T-cell (primary cell): ENCODE measurements around the gene SELENOO. TPM values are rescaled to one million over a fixed set of nuclear protein-coding genes. Genes with fewer than 3 reads are reported as not detected.

ENCODE experiments used
- ATAC-seq, 4 experiments: fragments of 200-7000 bp in 3 of 4; fragments of 150-1000 bp in 1 of 4; cut with Tn5 transposase; replicated peaks in 1 of 4; 1 replicate in 3 of 4; 2 replicates in 1 of 4; pipeline ENCODE4 v1.10.0; 2021; ENCODE audit warnings: moderate library complexity in 3 of 4, mild to moderate bottlenecking in 2 of 4, moderate number of reproducible peaks in 1 of 4
- CTCF ChIA-PET, 2 donors: fragments of 300-600 bp; sonication (Branson Sonifier 250); formaldehyde crosslinking; loops; one replicate each; lab custom pipeline; 2022; ENCODE audit warnings: antibody characterized with exemption in 2 of 2; lab: Charles Lee
- POLR2A ChIA-PET, 2 donors: fragments of 300-600 bp; sonication (Branson Sonifier 250); formaldehyde crosslinking; loops; one replicate each; lab custom pipeline; 2022; ENCODE audit warnings: antibody characterized with exemption in 2 of 2; lab: Charles Lee
- DNase-seq, 35 experiments: peaks; one replicate each; pipeline versions ENCODE4 v3.0.0 to v3.0.0-alpha.2; 2013 to 2023
- H3K27ac ChIP-seq: one replicate; pipeline ENCODE4 v1.5.1; 2013; ENCODE audit warnings: low read length
- H3K27me3 ChIP-seq, 2 experiments: replicated peaks in 1 of 2; 1 replicate in 1 of 2; 2 replicates in 1 of 2; pipeline versions ENCODE4 v1.6.1 to v1.7.0; 2013; ENCODE audit warnings: low read length in 1 of 2, mixed read lengths in 1 of 2; ENCODE audit not compliant: control insufficient read depth in 2 of 2, insufficient read depth in 2 of 2; ENCODE audit errors: extremely low read depth in 1 of 2
- H3K36me3 ChIP-seq, 2 donors: 1 replicate in 1 of 2; 2 replicates in 1 of 2; pipeline versions ENCODE4 v1.6.1 to v1.7.0; 2013; ENCODE audit warnings: low read length in 1 of 2; ENCODE audit not compliant: control insufficient read depth in 2 of 2, insufficient read depth in 1 of 2; ENCODE audit errors: extremely low read depth in 1 of 2
- H3K4me1 ChIP-seq, 2 experiments: 1 replicate in 1 of 2; 2 replicates in 1 of 2; pipeline versions ENCODE4 v1.6.1 to v1.7.0; 2013; ENCODE audit warnings: low read length in 2 of 2, mixed read lengths in 1 of 2; ENCODE audit not compliant: insufficient read depth in 2 of 2, control insufficient read depth in 1 of 2; ENCODE audit errors: extremely low read depth in 1 of 2
- H3K4me3 ChIP-seq, 2 donors: 1 replicate in 1 of 2; 2 replicates in 1 of 2; pipeline versions ENCODE4 v1.5.1 to v1.7.0; 2013; ENCODE audit warnings: mild to moderate bottlenecking in 2 of 2, low read length in 1 of 2, moderate library complexity in 1 of 2; ENCODE audit not compliant: control insufficient read depth in 1 of 2; ENCODE audit errors: extremely low read depth in 1 of 2
- H3K9me3 ChIP-seq: 2 replicates; pipeline ENCODE4 v1.7.0; 2013
- H3K27ac Mint-ChIP-seq, 2 donors: one replicate each; pipeline ENCODE4 v1.8.0; 2020 to 2021; ENCODE audit warnings: mild to moderate bottlenecking in 2 of 2, mixed read lengths in 2 of 2
- H3K27me3 Mint-ChIP-seq, 2 donors: one replicate each; pipeline ENCODE4 v1.8.0; 2021 to 2022; ENCODE audit warnings: mixed read lengths in 2 of 2
- H3K36me3 Mint-ChIP-seq: one replicate; pipeline ENCODE4 v1.8.0; 2021; ENCODE audit warnings: mixed read lengths
- H3K4me1 Mint-ChIP-seq, 3 donors: one replicate each; pipeline ENCODE4 v1.8.0; 2020 to 2022; ENCODE audit warnings: mixed read lengths in 3 of 3, mild to moderate bottlenecking in 1 of 3
- H3K4me3 Mint-ChIP-seq, 3 donors: one replicate each; pipeline ENCODE4 v1.8.0; 2020 to 2022; ENCODE audit warnings: mild to moderate bottlenecking in 3 of 3, mixed read lengths in 3 of 3, moderate library complexity in 3 of 3
- H3K9me3 Mint-ChIP-seq, 3 donors: one replicate each; pipeline ENCODE4 v1.8.0; 2020 to 2022; ENCODE audit warnings: mixed read lengths in 3 of 3
- WGBS: methylation state at CpG from one replicate; pipeline ENCODE4 v1.1.5; 2013; ENCODE audit warnings: missing lambda C conversion rate; ENCODE audit not compliant: insufficient coverage; 5-methylcytosine and 5-hydroxymethylcytosine counted together
- total RNA-seq, 35 experiments: library from RNA in 6 of 35; stranded (reverse) in 6 of 35; fragments of 120-200 nt in 1 of 35; gene quantifications; one replicate each; pipeline versions ENCODE4 v1.2.1 to v1.2.4 and lab custom pipeline; 2013 to 2026

The SELENOO gene
- total RNA-seq, 5 donors from 2014 or later (not counting 1 experiment from before 2014, with no cell fraction given), result 28.9 to 51.0 (median 46.1) TPM

DNA sequence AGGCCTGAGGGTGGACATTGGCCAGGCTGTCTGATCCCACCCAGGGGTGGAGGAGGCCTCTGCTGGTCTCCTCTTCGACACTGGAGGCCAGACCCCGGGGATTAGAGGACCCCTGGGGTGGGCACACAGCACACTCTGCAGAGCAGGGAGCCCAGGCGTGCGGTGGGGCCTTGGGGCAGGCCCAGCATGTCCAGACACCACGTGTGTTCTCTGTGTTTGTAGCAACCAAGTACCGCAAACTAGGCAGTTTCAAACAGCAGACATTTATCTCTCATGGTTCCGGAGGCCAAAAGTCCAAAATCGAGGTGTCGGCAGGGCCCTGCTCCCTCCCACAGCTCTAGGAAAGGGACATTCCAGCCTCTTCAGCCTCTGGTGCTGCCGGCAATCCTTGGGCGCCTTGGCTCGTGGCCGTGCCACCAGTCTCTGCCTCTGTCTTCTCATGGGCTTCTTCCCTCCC is 28.8 kb upstream of the SELENOO start:
- Histone ChIP-seq H3K27me3 (peaks cover 4 to 64% of the 10 kb centered on the region in 2 experiments), H3K36me3 (no peaks in the 10 kb centered on the region), H3K4me3 (no peak overlapping the region), H3K9me3 (no peaks in the 10 kb centered on the region), H3K4me1 (peaks cover 0 to 6% of the 10 kb centered on the region in 2 experiments), H3K27ac (no peak overlapping the region)
- H3K27me3 Mint-ChIP-seq, result peaks cover 24 to 45% of the 10 kb centered on the region in 2 donors
- peaks cover 4 to 12% (median 6%) of the 10 kb centered on the region in 3 donors for H3K4me1 Mint-ChIP-seq
- 86% methylated on average over 11 of the region's 13 CpGs for WGBS
- DNase-seq (no peak), ATAC-seq (no peak)
- POLR2A ChIA-PET, result no interaction called here
- CTCF ChIA-PET, result no interaction called here
- no peaks in the 10 kb centered on the region for H3K9me3 Mint-ChIP-seq
- H3K27ac Mint-ChIP-seq, result no peak overlapping the region
- peak overlapping the region in 2 of 3 donors; percentile 13 to 73 for H3K4me3 Mint-ChIP-seq
- no peaks in the 10 kb centered on the region for H3K36me3 Mint-ChIP-seq

DNA sequence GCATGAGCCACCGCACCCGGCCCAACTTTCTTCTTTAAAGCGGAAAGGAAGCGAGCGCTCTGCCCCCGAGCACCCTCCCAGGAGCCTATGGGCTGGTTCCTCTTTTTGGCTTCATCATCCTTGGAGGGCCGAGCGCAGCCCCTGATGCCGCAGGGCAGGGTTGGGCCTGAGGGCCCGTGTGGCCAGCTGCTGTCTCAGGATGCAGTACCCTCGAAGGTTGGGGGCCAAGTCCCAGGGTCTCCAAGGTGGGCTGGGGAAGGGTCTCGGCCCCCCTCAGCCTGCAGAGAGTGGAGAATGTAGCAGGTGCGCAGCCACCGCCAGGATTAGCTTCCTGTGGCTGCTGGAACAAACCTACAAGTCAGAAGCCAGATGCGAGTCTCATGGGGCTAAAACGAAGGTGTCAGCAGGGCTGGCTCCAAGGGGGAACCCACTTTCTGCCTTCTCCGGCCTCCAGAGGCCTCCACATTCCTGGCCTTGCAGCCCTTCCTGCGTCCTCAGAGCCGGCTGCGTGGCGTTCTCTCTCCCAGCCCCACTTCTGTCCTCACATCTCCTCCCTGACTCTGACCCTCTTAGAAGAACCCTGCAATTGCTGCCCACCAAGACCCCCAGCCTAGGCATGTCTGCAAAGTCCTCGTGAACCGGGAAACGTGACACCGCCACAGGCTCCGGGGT is 27.4 kb upstream of the SELENOO start:
- CTCF ChIA-PET, result interaction anchor here in 1 of 2 donors (0.6 kb wide), 1 partner anchor 50 kb away, joined by 4 read pairs; no protein-coding TSS in a partner anchor
- H3K27ac Mint-ChIP-seq, result no peak overlapping the region

DNA sequence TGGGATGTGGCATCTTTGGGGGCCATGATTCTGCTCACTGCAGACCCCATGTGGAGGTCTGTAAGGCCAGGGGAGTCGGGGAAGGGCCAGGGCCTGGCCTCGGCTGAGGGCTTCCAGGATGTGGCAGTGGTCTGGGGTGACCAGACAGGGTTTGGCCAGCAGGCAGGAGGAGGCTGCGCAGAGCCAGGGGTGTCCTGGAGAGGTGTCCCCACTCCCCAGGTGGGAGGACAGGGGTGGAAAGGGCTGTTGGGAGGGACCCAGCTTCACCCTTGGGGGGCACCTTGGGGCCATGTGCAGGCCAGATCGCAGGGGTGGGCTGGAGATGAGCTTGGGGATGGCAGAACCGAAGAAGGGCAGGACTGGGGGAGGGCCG is 26.8 kb upstream of the SELENOO start:
- ATAC-seq (no peak), DNase-seq (no peak)
- Mint-ChIP-seq H3K27ac (no peak overlapping the region), H3K27me3 (peaks cover 12 to 34% of the 10 kb centered on the region in 2 donors), H3K4me3 (no peak overlapping the region), H3K36me3 (no peaks in the 10 kb centered on the region), H3K4me1 (peaks cover 4 to 8% (median 4%) of the 10 kb centered on the region in 3 donors), H3K9me3 (no peaks in the 10 kb centered on the region)
- H3K9me3 ChIP-seq, result no peaks in the 10 kb centered on the region
- CTCF ChIA-PET, result interaction anchor here in 1 of 2 donors (0.6 kb wide), 1 partner anchor 50 kb away, joined by 4 read pairs; no protein-coding TSS in a partner anchor
- 81% methylated on average over 6 of the region's 6 CpGs for WGBS
- H3K27ac ChIP-seq, result no peak overlapping the region
- H3K4me1 ChIP-seq, result peaks cover 0 to 6% of the 10 kb centered on the region in 2 experiments
- H3K36me3 ChIP-seq, result no peaks in the 10 kb centered on the region
- peaks cover 3 to 54% of the 10 kb centered on the region in 2 experiments for H3K27me3 ChIP-seq
- POLR2A ChIA-PET, result no interaction called here
- H3K4me3 ChIP-seq, result no peak overlapping the region

More for the DNA sequence above, 27.4 kb upstream of the SELENOO start:
- H3K27me3 ChIP-seq, result peaks cover 4 to 58% of the 10 kb centered on the region in 2 experiments
- H3K4me1 ChIP-seq, result peaks cover 0 to 6% of the 10 kb centered on the region in 2 experiments
- H3K27ac ChIP-seq, result no peak overlapping the region
- H3K27me3 Mint-ChIP-seq, result peaks cover 17 to 40% of the 10 kb centered on the region in 2 donors
- H3K9me3 ChIP-seq, result no peaks in the 10 kb centered on the region
- H3K36me3 Mint-ChIP-seq, result no peaks in the 10 kb centered on the region
- ATAC-seq (no peak), DNase-seq (peak in 1 of 35 experiments; percentile 29)
- H3K4me3 Mint-ChIP-seq, result no peak overlapping the region
- POLR2A ChIA-PET, result no interaction called here
- peaks cover 4 to 12% (median 6%) of the 10 kb centered on the region in 3 donors for H3K4me1 Mint-ChIP-seq
- WGBS, result 40% methylated on average over 26 of the region's 26 CpGs
- no peak overlapping the region for H3K4me3 ChIP-seq
- no peaks in the 10 kb centered on the region for H3K36me3 ChIP-seq
- no peaks in the 10 kb centered on the region for H3K9me3 Mint-ChIP-seq

DNA sequence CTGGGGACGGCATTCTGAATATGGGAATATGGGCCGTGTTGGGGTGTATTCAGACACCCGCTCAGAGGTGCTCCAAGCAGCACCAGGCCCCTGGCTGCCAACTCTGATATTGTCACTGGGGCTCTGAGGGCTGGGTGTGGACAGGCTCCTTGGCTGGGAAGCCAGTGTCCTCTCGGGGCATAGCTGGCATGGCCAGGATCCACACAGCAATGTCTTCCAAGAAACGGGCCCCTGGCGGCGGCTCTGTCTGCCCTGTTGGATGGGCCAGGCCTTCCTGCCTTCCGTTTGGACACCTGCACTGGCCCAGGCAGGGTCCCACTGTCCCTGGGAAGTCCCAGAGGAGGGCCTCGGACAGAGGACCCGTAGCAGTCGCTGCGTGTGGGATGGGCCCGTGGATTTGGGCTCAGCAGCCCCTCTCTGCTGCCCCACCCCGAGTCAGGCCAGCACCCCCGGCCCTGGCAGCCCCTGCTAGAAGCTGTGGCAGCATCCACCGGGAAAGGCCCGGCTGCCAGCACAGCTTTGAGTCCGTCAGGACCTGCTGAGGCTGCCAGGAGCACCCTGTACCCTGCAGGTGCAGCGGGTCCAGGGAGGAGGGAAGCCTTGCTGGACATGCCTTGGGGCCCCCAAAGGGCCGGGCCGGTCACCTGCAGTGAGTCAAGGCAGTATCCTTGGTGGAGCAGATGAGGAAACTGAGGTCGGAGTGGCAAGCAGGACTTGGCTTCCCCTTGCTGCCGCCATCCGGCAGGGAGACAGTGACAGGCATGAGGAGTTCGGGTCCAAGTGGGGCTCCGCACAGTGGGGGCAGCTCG is 26.2 kb upstream of the SELENOO start:
- CTCF ChIA-PET, result interaction anchor here in 1 of 2 donors (0.6 kb wide), 1 partner anchor 49 kb away, joined by 4 read pairs; no protein-coding TSS in a partner anchor
- POLR2A ChIA-PET, result no interaction called here
- Histone ChIP-seq H3K4me3 (no peak overlapping the region), H3K27me3 (peaks cover 0 to 49% of the 10 kb centered on the region in 2 experiments), H3K4me1 (peaks cover 0 to 1% of the 10 kb centered on the region in 2 experiments), H3K9me3 (no peaks in the 10 kb centered on the region), H3K36me3 (no peaks in the 10 kb centered on the region), H3K27ac (no peak overlapping the region)
- Mint-ChIP-seq H3K27me3 (peaks cover 9 to 32% of the 10 kb centered on the region in 2 donors), H3K36me3 (no peaks in the 10 kb centered on the region), H3K9me3 (no peaks in the 10 kb centered on the region), H3K27ac (no peak overlapping the region), H3K4me1 (peaks cover 2 to 5% (median 2%) of the 10 kb centered on the region in 3 donors), H3K4me3 (no peak overlapping the region)
- ATAC-seq (no peak), DNase-seq (no peak)
- WGBS, result 85% methylated on average over 27 of the region's 27 CpGs

DNA sequence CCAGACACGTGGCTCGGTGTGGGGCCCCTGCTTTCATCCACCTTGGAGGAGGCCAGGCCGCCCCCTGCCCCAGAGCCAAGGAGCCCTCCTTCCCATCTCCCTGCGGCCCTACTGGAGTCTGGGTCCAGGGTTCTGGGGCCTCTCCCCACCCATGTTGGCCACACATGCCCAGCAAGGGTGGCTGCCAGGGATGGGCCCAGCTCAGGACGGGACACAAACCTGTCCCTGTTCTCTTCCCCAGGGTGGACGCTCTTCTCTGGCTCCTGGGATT is 25.7 kb upstream of the SELENOO start:
- peaks cover 0 to 4% of the 10 kb centered on the region in 2 experiments for H3K4me1 ChIP-seq
- Mint-ChIP-seq H3K4me3 (no peak overlapping the region), H3K4me1 (peaks cover 4 to 8% (median 7%) of the 10 kb centered on the region in 3 donors), H3K27ac (no peak overlapping the region), H3K9me3 (no peaks in the 10 kb centered on the region), H3K36me3 (no peaks in the 10 kb centered on the region), H3K27me3 (peaks cover 12 to 35% of the 10 kb centered on the region in 2 donors)
- DNase-seq, result no peak
- H3K36me3 ChIP-seq, result no peaks in the 10 kb centered on the region
- H3K27me3 ChIP-seq, result peaks cover 0 to 53% of the 10 kb centered on the region in 2 experiments
- 91% methylated on average over 4 of the region's 6 CpGs for WGBS
- ATAC-seq, result no peak
- ChIA-PET CTCF (no interaction called here), POLR2A (no interaction called here)
- H3K27ac ChIP-seq, result no peak overlapping the region
- H3K4me3 ChIP-seq, result no peak overlapping the region
- no peaks in the 10 kb centered on the region for H3K9me3 ChIP-seq
